WERI-Rb-1 (cell line): ENCODE data around the gene FBLN2.

Experiments
- DNase-seq: peaks from one replicate; pipeline ENCODE4 v3.0.0-alpha.2; 2020
- H3K27ac ChIP-seq: fragments of 250-450 bp; sonication (Bioruptor Pico); 2 replicates; pipeline ENCODE4 v1.5.1; 2020; ENCODE audit warnings: mild to moderate bottlenecking, moderate library complexity
- H3K27me3 ChIP-seq: fragments of 250-450 bp; sonication (Bioruptor Pico); 2 replicates; pipeline ENCODE4 v1.5.1; 2021; ENCODE audit warnings: mild to moderate bottlenecking, low read depth, moderate library complexity; ENCODE audit not compliant: insufficient read depth, severe bottlenecking
- H3K36me3 ChIP-seq: fragments of 250-450 bp; sonication (Bioruptor Pico); 2 replicates; pipeline ENCODE4 v1.5.1; 2020; ENCODE audit warnings: mild to moderate bottlenecking, moderate library complexity
- H3K4me3 ChIP-seq: 2 replicates; pipeline ENCODE4 v1.5.1; 2011; ENCODE audit warnings: low read depth, mild to moderate bottlenecking, control low read depth, low read length
- H3K9me3 ChIP-seq: fragments of 250-450 bp; sonication (Bioruptor Pico); 2 replicates; pipeline ENCODE4 v1.5.1; 2021; ENCODE audit warnings: mild to moderate bottlenecking, moderate library complexity; ENCODE audit not compliant: severe bottlenecking
- CTCF ChIP-seq: IDR thresholded peaks from 2 replicates; pipeline ENCODE4 v1.5.1; 2011; ENCODE audit warnings: low read depth, mild to moderate bottlenecking, control low read depth, inconsistent platforms, low read length

FBLN2 gene

GRCh38 chr3:13650210-13651056 is 101.5 kb downstream of the FBLN2 start:
- no peak overlapping the region for H3K27ac ChIP-seq
- H3K27me3 ChIP-seq: peaks cover 6% of the 10 kb centered on the region
- H3K36me3 ChIP-seq: no peaks in the 10 kb centered on the region
- DNase-seq: peak; percentile 88
- H3K4me3 ChIP-seq: no peak overlapping the region
- no peaks in the 10 kb centered on the region for H3K9me3 ChIP-seq
- peak; percentile 99 for TF ChIP-seq CTCF

GRCh38 chr3:13651057-13651400 is 102.1 kb downstream of the FBLN2 start:
- no peak for DNase-seq
- Histone ChIP-seq H3K27ac (no peak overlapping the region), H3K27me3 (peaks cover 12% of the 10 kb centered on the region), H3K36me3 (no peaks in the 10 kb centered on the region), H3K9me3 (no peaks in the 10 kb centered on the region), H3K4me3 (no peak overlapping the region)
- TF ChIP-seq CTCF: no peak

DNA sequence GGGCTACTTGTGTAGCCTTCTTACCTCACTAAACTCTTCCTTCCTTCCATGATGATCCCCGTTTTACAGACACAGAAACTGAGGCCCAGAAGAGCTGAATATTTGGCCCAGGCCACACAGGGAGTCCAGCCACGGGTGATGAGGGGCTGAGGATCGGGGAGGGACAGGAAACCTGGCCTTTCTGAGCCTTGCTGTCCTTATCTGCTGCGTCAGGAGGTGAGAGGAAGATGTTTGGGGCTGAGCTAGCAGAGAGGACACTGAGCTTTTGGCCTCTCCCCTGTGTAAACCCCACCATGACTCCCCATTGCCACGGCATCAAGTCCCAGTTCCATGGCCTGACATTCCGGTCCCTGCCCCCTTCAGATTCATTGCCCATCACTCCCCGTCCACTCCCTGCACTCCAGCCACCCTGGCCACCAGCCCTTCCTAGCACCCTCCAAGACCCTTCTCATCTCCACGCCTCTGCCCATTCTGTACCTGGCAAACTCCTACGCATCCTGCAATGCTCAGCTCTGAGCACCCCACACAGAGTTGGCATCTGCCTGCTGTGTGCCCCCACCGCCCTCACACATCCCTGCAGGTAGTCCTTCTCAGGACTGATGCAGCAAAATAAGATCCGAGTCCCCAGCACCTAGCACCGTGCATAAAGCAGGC is 103.0 kb downstream of the FBLN2 start:
- Histone ChIP-seq H3K9me3 (no peaks in the 10 kb centered on the region), H3K4me3 (no peak overlapping the region), H3K27me3 (peaks cover 18% of the 10 kb centered on the region), H3K27ac (no peak overlapping the region), H3K36me3 (no peaks in the 10 kb centered on the region)
- TF ChIP-seq CTCF: no peak
- DNase-seq: no peak

GRCh38 chr3:13652728-13653127 is 103.8 kb downstream of the FBLN2 start:
- Histone ChIP-seq H3K27me3 (peaks cover 27% of the 10 kb centered on the region), H3K27ac (no peak overlapping the region), H3K9me3 (no peaks in the 10 kb centered on the region), H3K4me3 (no peak overlapping the region), H3K36me3 (no peaks in the 10 kb centered on the region)
- DNase-seq: no peak
- no peak for TF ChIP-seq CTCF

DNA sequence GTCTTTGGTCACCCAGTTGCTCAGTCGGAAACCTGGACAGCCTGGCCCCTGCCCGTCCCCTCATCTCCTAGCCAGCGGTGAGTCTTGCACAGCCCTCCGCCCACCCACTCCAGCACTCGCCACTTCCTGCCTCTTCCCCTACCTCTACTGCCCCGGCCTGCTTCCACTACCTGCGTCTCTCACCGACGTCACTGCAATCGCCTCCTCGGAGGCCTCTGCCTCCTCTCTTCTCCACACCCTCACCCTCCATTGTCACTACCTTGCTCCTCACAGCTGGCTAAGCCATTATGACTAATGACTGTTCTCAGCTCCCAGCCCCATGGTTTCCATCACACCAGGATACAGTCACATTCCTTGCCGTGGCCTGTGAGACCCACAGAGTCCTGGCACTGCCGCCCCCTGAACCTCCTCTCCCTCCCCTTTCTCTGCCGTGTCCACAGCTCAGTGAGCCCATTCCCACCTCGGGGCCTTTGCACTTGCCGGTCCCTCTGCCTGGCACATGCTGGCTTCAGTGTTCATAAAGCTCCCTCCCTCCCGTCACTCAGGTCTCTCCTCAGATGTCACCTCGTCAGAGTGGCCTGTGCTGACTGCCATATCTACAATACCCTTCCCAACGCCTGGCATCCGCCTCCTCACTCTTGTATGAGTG is 104.8 kb downstream of the FBLN2 start:
- no peaks in the 10 kb centered on the region for H3K9me3 ChIP-seq
- DNase-seq: no peak
- no peak for TF ChIP-seq CTCF
- no peaks in the 10 kb centered on the region for H3K36me3 ChIP-seq
- no peak overlapping the region for H3K4me3 ChIP-seq
- no peak overlapping the region for H3K27ac ChIP-seq
- H3K27me3 ChIP-seq: peaks cover 37% of the 10 kb centered on the region
